Measurements from ENCODE around the gene RETREG1. TPM values are rescaled to one million over a fixed set of nuclear protein-coding genes. Genes with fewer than 3 reads are reported as not detected.
A peak's percentile ranks its signal among the peaks of the same experiment; 100 is the strongest.

RETREG1 gene
- total RNA-seq, 1 experiment from 2014 or later: 5.1 TPM

GRCh38 chr5:16573401-16573800, 43.4 kb downstream of the RETREG1 start:
- POLR2A ChIA-PET (ENCODE audit: low non-redundant PET): interaction anchor here (0.7 kb wide), 1 partner anchor 23 kb away, joined by 3 read pairs; no protein-coding TSS in a partner anchor
- no peaks in the 10 kb centered on the region for H3K9me3 ChIP-seq (ENCODE audit: low read depth, low read length, poor library complexity, severe bottlenecking)
- no peaks in the 10 kb centered on the region for H3K36me3 ChIP-seq (ENCODE audit: insufficient read depth, low read length, poor library complexity, severe bottlenecking)
- H3K27ac ChIP-seq (ENCODE audit: low read depth, low read length, poor library complexity, severe bottlenecking): no peak overlapping the region
- intact Hi-C loops (cut with micrococcal nuclease; ENCODE audit: unreplicated experiment): no loop called here
- TF ChIP-seq EZH2 (IDR thresholded peaks at IDR 0.05; ENCODE audit: borderline replicate concordance, low read depth, low read length, poor library complexity, severe bottlenecking) (no peak), CTCF (conservative IDR thresholded peaks at IDR 0.05; ENCODE audit: low read depth, low read length) (no peak)
- no TSS peak for BruUV-seq (replicated peaks)
- CTCF ChIA-PET: no interaction called here
- DNase-seq (ENCODE audit: low spot score): no peak
- H3K4me3 ChIP-seq (ENCODE audit: low read depth, low read length, poor library complexity, severe bottlenecking): no peak overlapping the region
- peaks cover 16% of the 10 kb centered on the region for H3K4me1 ChIP-seq (ENCODE audit: insufficient read depth, low read length, poor library complexity, severe bottlenecking)
- H3K27me3 ChIP-seq (replicated peaks; ENCODE audit: insufficient read depth, low read depth, low read length, poor library complexity): no peaks in the 10 kb centered on the region

GRCh38 chr5:16572289-16573015, 44.3 kb downstream of the RETREG1 start:
- H3K27ac ChIP-seq (ENCODE audit: low read depth, low read length, poor library complexity, severe bottlenecking): no peak overlapping the region
- no peak for DNase-seq (ENCODE audit: low spot score)
- no TSS peak for BruUV-seq (replicated peaks)
- H3K36me3 ChIP-seq (ENCODE audit: insufficient read depth, low read length, poor library complexity, severe bottlenecking): no peaks in the 10 kb centered on the region
- H3K4me3 ChIP-seq (ENCODE audit: low read depth, low read length, poor library complexity, severe bottlenecking): no peak overlapping the region
- intact Hi-C loops (cut with micrococcal nuclease; ENCODE audit: unreplicated experiment): no loop called here
- POLR2A ChIA-PET (ENCODE audit: low non-redundant PET): no interaction called here
- H3K9me3 ChIP-seq (ENCODE audit: low read depth, low read length, poor library complexity, severe bottlenecking): no peaks in the 10 kb centered on the region
- TF ChIP-seq CTCF (conservative IDR thresholded peaks at IDR 0.05; ENCODE audit: low read depth, low read length) (no peak), EZH2 (IDR thresholded peaks at IDR 0.05; ENCODE audit: borderline replicate concordance, low read depth, low read length, poor library complexity, severe bottlenecking) (no peak)
- H3K4me1 ChIP-seq (ENCODE audit: insufficient read depth, low read length, poor library complexity, severe bottlenecking): peaks cover 16% of the 10 kb centered on the region
- H3K27me3 ChIP-seq (replicated peaks; ENCODE audit: insufficient read depth, low read depth, low read length, poor library complexity): no peaks in the 10 kb centered on the region
- CTCF ChIA-PET: no interaction called here

GRCh38 chr5:16571016-16571415, 45.8 kb downstream of the RETREG1 start:
- CTCF ChIA-PET: no interaction called here
- intact Hi-C loops (cut with micrococcal nuclease; ENCODE audit: unreplicated experiment): no loop called here
- H3K9me3 ChIP-seq (ENCODE audit: low read depth, low read length, poor library complexity, severe bottlenecking): no peaks in the 10 kb centered on the region
- H3K27me3 ChIP-seq (replicated peaks; ENCODE audit: insufficient read depth, low read depth, low read length, poor library complexity): no peaks in the 10 kb centered on the region
- peaks cover 16% of the 10 kb centered on the region for H3K4me1 ChIP-seq (ENCODE audit: insufficient read depth, low read length, poor library complexity, severe bottlenecking)
- no TSS peak for BruUV-seq (replicated peaks)
- no peak overlapping the region for H3K4me3 ChIP-seq (ENCODE audit: low read depth, low read length, poor library complexity, severe bottlenecking)
- H3K27ac ChIP-seq (ENCODE audit: low read depth, low read length, poor library complexity, severe bottlenecking): no peak overlapping the region
- peak; percentile 6 for DNase-seq (ENCODE audit: low spot score)
- no peak for TF ChIP-seq CTCF (conservative IDR thresholded peaks at IDR 0.05; ENCODE audit: low read depth, low read length)
- TF ChIP-seq EZH2 (IDR thresholded peaks at IDR 0.05; ENCODE audit: borderline replicate concordance, low read depth, low read length, poor library complexity, severe bottlenecking): no peak
- H3K36me3 ChIP-seq (ENCODE audit: insufficient read depth, low read length, poor library complexity, severe bottlenecking): no peaks in the 10 kb centered on the region
- POLR2A ChIA-PET (ENCODE audit: low non-redundant PET): no interaction called here
